ENCODE measurements around the gene PTPRM. TPM values are rescaled to one million over a fixed set of nuclear protein-coding genes. Genes with fewer than 3 reads are reported as not detected.

PTPRM gene
- total and polyA plus RNA-seq, 2 experiments from 2014 or later, result 1.6 to 5.3 TPM

DNA sequence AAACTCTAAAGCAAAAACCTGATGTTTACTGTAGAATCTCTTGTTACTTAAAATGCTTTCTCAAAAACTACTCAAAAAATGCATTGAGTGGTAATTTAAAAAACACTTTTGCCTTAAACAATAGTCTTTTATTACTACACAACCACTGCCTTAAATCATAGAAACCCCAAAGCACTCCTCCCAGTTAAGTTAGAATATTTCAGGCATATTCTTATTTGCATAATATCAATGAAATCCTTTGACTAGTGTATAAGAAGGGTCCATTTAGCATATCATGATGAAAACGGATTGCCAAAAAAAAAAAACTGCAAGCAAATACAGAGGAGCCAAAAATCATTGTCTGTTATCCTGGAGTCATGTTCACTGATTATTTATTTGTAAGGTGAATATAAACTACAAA lies 119.2 kb downstream of the PTPRM start:
- Histone ChIP-seq H3K79me2 (replicated peaks; ENCODE audit: insufficient read depth) (no peaks in the 10 kb centered on the region), H3K36me3 (ENCODE audit: insufficient read depth) (no peaks in the 10 kb centered on the region), H3K4me2 (no peak overlapping the region), H3K4me3 (no peak overlapping the region), H3F3A (replicated peaks; ENCODE audit: low read depth) (no peaks in the 10 kb centered on the region), H3K9me2 (ENCODE audit: insufficient read depth) (peaks cover 4% of the 10 kb centered on the region; the same call in 1 of the 2 replicates), H3K27ac (ENCODE audit: low read depth) (no peak overlapping the region), H2AFZ (no peak overlapping the region; the same call in 1 of the 2 replicates), H3K4me1 (ENCODE audit: insufficient read depth) (peaks cover 6% of the 10 kb centered on the region; the same call in 1 of the 2 replicates), H4K20me1 (replicated peaks; ENCODE audit: insufficient read depth) (no peaks in the 10 kb centered on the region), H3K27me3 (ENCODE audit: insufficient read depth) (no peaks in the 10 kb centered on the region)
- Mint-ChIP-seq H3K9me3 (no peaks in the 10 kb centered on the region), H3K27ac (no peak overlapping the region), H3K4me3 (no peak overlapping the region), H3K36me3 (ENCODE audit: low read depth) (no peaks in the 10 kb centered on the region), H3K4me1 (peaks cover 22% of the 10 kb centered on the region), H3K27me3 (ENCODE audit: insufficient read depth, low read depth, poor library complexity) (peaks cover 2% of the 10 kb centered on the region)
- TF ChIP-seq ZNF331 (CRISPR knock-in tag; IDR thresholded peaks at IDR 0.05; ENCODE audit: low read depth), result no peak
- TF ChIP-seq EZH2phosphoT487 (IDR thresholded peaks at IDR 0.05; ENCODE audit: unreplicated experiment), result no peak
- no peak for TF ChIP-seq POLR2AphosphoS5 (IDR thresholded peaks at IDR 0.05; ENCODE audit: low read depth)
- no peak for TF ChIP-seq REST (IDR thresholded peaks at IDR 0.05; ENCODE audit: unreplicated experiment)
- no peak for TF ChIP-seq ZNF462 (CRISPR knock-in tag; IDR thresholded peaks at IDR 0.05)
- TF ChIP-seq STAT1 (IDR thresholded peaks at IDR 0.05; ENCODE audit: unreplicated experiment), result no peak
- TF ChIP-seq CREB1 (CRISPR knock-in tag; IDR thresholded peaks at IDR 0.05; ENCODE audit: low read depth), result no peak
- TF ChIP-seq, protein P1, sequence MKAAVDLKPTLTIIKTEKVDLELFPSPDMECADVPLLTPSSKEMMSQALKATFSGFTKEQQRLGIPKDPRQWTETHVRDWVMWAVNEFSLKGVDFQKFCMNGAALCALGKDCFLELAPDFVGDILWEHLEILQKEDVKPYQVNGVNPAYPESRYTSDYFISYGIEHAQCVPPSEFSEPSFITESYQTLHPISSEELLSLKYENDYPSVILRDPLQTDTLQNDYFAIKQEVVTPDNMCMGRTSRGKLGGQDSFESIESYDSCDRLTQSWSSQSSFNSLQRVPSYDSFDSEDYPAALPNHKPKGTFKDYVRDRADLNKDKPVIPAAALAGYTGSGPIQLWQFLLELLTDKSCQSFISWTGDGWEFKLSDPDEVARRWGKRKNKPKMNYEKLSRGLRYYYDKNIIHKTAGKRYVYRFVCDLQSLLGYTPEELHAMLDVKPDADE (IDR thresholded peaks at IDR 0.05), result no peak
- TF ChIP-seq, protein P2, sequence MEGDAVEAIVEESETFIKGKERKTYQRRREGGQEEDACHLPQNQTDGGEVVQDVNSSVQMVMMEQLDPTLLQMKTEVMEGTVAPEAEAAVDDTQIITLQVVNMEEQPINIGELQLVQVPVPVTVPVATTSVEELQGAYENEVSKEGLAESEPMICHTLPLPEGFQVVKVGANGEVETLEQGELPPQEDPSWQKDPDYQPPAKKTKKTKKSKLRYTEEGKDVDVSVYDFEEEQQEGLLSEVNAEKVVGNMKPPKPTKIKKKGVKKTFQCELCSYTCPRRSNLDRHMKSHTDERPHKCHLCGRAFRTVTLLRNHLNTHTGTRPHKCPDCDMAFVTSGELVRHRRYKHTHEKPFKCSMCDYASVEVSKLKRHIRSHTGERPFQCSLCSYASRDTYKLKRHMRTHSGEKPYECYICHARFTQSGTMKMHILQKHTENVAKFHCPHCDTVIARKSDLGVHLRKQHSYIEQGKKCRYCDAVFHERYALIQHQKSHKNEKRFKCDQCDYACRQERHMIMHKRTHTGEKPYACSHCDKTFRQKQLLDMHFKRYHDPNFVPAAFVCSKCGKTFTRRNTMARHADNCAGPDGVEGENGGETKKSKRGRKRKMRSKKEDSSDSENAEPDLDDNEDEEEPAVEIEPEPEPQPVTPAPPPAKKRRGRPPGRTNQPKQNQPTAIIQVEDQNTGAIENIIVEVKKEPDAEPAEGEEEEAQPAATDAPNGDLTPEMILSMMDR (conservative IDR thresholded peaks at IDR 0.05; ENCODE audit: low read depth in 2 of 2), result no peak
- no peak for DNase-seq (ENCODE audit: low spot score)
- ATAC-seq, result no peak
